WI38 (cell line): ENCODE measurements around the gene PPM1M.
"Not testable (repeated sequence)": the region's sequence is repeated elsewhere in the genome, so short reads cannot be mapped to it uniquely, and the experiment has no call there.

ENCODE experiments used
- H3K4me3 ChIP-seq: 2 replicates; pipeline ENCODE4 v1.5.1; 2011; ENCODE audit warnings: low read depth, mild to moderate bottlenecking, control low read depth, low read length
- TF ChIP-seq, protein P1 (sequence below): IDR thresholded peaks from 2 replicates; pipeline ENCODE4 v1.5.1; 2012; ENCODE audit warnings: low read depth, mild to moderate bottlenecking, control low read depth, low read length

PPM1M gene

DNA sequence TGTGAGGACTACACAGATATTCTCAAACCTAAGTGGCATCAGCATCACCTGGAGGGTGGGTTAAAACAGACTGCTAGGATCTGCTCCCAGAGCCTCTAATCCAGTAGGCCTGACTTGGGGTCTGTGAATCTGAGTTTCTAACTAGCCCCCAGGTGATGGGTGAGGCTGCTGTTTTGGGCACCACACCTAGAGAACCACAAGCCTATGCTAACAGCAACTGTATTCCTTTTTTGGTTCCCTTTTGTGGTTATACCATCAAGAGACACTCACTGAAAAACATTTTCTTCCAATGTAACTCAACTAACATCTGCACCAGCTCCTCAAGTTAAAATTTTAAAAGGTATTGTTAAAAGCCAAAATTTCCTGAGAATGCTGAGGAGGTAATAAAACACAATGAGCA is 16.9 kb downstream of the PPM1M start:
- no peak overlapping the region for H3K4me3 ChIP-seq
- TF ChIP-seq, protein P1, sequence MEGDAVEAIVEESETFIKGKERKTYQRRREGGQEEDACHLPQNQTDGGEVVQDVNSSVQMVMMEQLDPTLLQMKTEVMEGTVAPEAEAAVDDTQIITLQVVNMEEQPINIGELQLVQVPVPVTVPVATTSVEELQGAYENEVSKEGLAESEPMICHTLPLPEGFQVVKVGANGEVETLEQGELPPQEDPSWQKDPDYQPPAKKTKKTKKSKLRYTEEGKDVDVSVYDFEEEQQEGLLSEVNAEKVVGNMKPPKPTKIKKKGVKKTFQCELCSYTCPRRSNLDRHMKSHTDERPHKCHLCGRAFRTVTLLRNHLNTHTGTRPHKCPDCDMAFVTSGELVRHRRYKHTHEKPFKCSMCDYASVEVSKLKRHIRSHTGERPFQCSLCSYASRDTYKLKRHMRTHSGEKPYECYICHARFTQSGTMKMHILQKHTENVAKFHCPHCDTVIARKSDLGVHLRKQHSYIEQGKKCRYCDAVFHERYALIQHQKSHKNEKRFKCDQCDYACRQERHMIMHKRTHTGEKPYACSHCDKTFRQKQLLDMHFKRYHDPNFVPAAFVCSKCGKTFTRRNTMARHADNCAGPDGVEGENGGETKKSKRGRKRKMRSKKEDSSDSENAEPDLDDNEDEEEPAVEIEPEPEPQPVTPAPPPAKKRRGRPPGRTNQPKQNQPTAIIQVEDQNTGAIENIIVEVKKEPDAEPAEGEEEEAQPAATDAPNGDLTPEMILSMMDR: no peak

DNA sequence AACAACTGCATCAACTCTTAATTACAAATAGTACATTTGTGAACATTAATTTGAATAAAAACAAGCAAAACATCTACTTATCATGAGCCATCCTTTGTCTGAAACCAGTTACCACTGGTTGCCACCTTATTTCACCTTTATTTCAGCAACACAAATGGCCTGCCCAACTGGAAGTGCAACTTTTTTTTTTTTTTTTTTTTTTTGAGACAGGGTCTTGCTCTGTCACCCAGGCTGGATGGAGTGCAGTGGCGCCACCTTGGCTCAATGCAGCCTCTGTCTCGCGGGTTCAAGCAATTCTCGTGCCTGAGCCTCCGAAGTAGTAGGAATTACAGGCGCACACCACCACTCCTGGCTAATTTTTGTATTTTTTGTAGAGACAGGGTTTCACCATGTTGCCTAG is 19.8 kb downstream of the PPM1M start:
- H3K4me3 ChIP-seq: no peak overlapping the region
- TF ChIP-seq, protein P1: no peak

DNA sequence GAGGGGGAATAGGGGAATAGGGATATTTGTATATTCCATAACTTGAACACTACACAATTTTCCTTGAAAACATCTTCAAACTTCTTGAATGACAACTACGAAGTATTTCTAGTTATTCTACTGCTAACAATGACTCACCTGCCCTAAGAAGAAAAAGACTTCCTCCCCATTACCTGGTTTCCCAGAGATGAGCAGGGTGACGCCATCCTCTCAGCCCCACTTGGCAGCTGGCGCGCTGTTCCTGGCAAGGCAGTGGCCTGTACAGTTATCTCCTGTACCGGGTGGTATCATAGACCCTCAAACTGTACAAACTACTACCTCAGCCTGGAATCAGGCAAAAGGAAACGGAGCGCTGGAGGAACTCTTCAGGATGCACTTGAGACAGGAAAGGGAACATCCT is 22.5 kb downstream of the PPM1M start:
- TF ChIP-seq, protein P1: no peak
- no peak overlapping the region for H3K4me3 ChIP-seq

DNA sequence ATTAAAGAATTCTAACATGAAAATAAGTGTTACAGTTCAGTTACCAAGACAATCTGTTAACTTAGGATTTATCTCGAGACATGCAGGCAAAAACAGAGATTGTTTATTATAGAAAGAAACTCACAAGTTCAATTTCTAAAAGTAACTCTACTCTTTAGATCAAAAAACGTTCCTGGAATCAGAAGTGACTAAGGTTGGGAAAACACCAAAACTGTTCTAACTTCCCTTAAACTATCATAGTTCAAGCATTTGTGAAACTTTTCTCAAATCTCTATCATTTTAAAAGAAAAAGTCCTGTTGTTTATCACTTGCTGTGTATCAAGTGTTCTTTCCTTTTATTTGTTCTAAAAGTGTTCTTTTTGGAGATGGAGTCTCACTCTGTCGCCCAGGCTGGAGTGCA is 24.2 kb downstream of the PPM1M start:
- H3K4me3 ChIP-seq: no peak overlapping the region
- TF ChIP-seq, protein P1: no peak

DNA sequence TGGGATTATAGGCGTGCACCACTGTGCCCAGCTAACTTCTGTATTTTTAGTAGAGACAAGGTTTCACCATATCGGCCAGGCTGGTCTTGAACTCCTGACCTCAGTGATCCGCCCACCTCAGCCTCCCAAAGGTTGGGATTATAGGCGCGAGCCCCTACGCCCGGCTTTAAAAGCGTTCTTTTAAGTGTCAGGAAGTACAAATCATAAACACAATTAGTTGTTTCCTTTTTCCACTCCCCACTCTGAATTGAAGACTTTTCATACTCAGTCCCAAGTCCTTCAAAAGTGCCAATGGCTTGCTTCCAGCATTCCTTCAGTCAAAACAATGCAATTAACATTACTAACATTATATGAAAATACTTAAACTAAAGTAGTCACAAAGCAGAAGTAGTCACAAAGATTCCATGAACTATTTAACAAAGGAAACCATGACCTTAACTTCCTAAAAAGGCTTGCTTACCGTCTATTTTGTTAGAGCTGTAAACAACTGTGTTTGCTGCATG is 24.7 kb downstream of the PPM1M start:
- no peak overlapping the region for H3K4me3 ChIP-seq
- TF ChIP-seq, protein P1: no peak

DNA sequence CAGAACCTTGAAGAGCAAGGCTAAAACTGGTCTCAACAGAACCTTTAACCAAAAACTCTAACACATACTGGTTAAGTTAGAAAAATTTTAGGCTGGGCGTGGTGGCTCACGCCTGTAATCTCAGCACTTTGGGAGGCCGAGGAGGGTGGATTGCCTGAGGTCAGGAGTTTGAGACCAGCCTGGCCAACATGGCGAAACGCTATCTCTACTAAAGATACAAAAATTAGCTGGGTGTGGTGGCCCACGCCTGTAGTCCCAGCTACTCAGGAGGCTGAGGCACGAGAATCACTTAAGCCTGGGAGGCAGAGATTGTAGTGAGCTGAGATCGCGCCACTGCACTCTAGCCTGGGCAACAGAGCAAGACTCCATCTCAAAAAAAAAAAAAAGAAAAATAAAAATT is 26.6 kb downstream of the PPM1M start:
- not testable (repeated sequence) for H3K4me3 ChIP-seq

DNA sequence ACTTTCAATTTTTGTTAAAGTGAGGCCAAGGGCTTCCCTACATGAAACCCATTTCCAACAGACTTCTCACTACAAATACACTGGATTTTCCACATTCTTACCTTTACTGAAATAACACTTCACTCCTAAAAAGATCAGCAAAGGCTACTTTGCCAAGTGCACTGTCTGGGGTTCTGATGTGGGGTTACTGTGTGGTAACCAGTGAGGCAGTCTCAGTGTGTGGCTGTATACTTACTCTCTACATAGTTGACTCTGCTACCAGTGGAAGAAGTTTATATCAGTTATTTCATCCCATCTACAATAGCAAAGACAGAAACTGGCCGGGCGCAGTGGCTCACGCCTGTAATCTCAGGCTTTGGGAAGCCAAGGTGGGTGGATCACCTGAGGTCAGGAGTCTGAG is 27.3 kb downstream of the PPM1M start:
- TF ChIP-seq, protein P1: no peak
- no peak overlapping the region for H3K4me3 ChIP-seq

DNA sequence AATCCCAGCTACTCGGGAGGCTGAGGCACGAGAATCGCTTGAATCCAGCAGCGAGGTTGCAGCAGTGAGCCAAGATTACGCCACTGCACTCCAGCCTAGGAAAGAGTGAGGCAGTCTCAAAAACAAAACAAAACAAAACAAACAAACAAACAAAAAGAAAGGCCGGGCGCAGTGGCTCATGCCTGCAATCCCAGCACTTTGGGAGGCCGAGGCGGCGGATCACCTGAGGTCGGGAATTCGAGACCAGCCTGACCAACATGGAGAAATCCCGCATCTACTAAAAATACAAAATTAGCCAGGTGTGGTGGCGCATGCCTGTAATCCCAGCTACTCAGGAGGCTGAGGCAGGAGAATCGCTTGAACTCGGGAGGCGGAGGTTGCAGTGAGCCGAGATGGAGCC is 29.2 kb downstream of the PPM1M start:
- H3K4me3 ChIP-seq: not testable (repeated sequence)
